Measurements from ENCODE around the gene EMILIN3.

Gene EMILIN3

GRCh38 chr20:41349943-41350342, 16.7 kb downstream of the EMILIN3 start:
- Histone ChIP-seq H3K4me3 (ENCODE audit: low read length) (no peak overlapping the region), H3K9me3 (replicated peaks; ENCODE audit: low read length) (no peaks in the 10 kb centered on the region), H3K36me3 (ENCODE audit: insufficient read depth, low read length) (peaks cover 35% of the 10 kb centered on the region), H3K4me1 (ENCODE audit: control insufficient read depth, insufficient read depth, low read length) (no peaks in the 10 kb centered on the region), H3K27me3 (ENCODE audit: control insufficient read depth, insufficient read depth, low read length) (no peaks in the 10 kb centered on the region), H3K9ac (ENCODE audit: low read depth, low read length) (no peak overlapping the region), H3K4me2 (ENCODE audit: low read length) (no peak overlapping the region)

- Histone ChIP-seq H3K4me3 (ENCODE audit: low read length) (no peak overlapping the region), H3K4me2 (ENCODE audit: low read length) (no peak overlapping the region), H3K4me1 (ENCODE audit: control insufficient read depth, insufficient read depth, low read length) (no peaks in the 10 kb centered on the region), H3K27me3 (ENCODE audit: control insufficient read depth, insufficient read depth, low read length) (no peaks in the 10 kb centered on the region), H3K36me3 (ENCODE audit: insufficient read depth, low read length) (peaks cover 35% of the 10 kb centered on the region), H3K9me3 (replicated peaks; ENCODE audit: low read length) (no peaks in the 10 kb centered on the region), H3K9ac (ENCODE audit: low read depth, low read length) (no peak overlapping the region)
Observed at GRCh38 chr20:41349266-41349665, 17.4 kb downstream of the EMILIN3 start.

GRCh38 chr20:41348430-41349172, 18.0 kb downstream of the EMILIN3 start:
- H3K36me3 ChIP-seq (ENCODE audit: insufficient read depth, low read length): peaks cover 31% of the 10 kb centered on the region
- no peaks in the 10 kb centered on the region for H3K27me3 ChIP-seq (ENCODE audit: control insufficient read depth, insufficient read depth, low read length)
- no peak overlapping the region for H3K4me3 ChIP-seq (ENCODE audit: low read length)
- no peaks in the 10 kb centered on the region for H3K9me3 ChIP-seq (replicated peaks; ENCODE audit: low read length)
- H3K4me1 ChIP-seq (ENCODE audit: control insufficient read depth, insufficient read depth, low read length): no peaks in the 10 kb centered on the region
- H3K9ac ChIP-seq (ENCODE audit: low read depth, low read length): no peak overlapping the region
- no peak overlapping the region for H3K4me2 ChIP-seq (ENCODE audit: low read length)

- Histone ChIP-seq H3K36me3 (ENCODE audit: insufficient read depth, low read length) (peaks cover 31% of the 10 kb centered on the region), H3K4me3 (ENCODE audit: low read length) (no peak overlapping the region), H3K9ac (ENCODE audit: low read depth, low read length) (no peak overlapping the region), H3K4me1 (ENCODE audit: control insufficient read depth, insufficient read depth, low read length) (no peaks in the 10 kb centered on the region), H3K27me3 (ENCODE audit: control insufficient read depth, insufficient read depth, low read length) (no peaks in the 10 kb centered on the region), H3K9me3 (replicated peaks; ENCODE audit: low read length) (no peaks in the 10 kb centered on the region), H3K4me2 (ENCODE audit: low read length) (no peak overlapping the region)
Observed at GRCh38 chr20:41347523-41348429, 18.8 kb downstream of the EMILIN3 start.

- H3K4me3 ChIP-seq (ENCODE audit: low read length): no peak overlapping the region
- H3K27me3 ChIP-seq (ENCODE audit: control insufficient read depth, insufficient read depth, low read length): no peaks in the 10 kb centered on the region
- peaks cover 17% of the 10 kb centered on the region for H3K36me3 ChIP-seq (ENCODE audit: insufficient read depth, low read length)
- H3K9ac ChIP-seq (ENCODE audit: low read depth, low read length): no peak overlapping the region
- H3K4me2 ChIP-seq (ENCODE audit: low read length): no peak overlapping the region
- H3K4me1 ChIP-seq (ENCODE audit: control insufficient read depth, insufficient read depth, low read length): peaks cover 12% of the 10 kb centered on the region
- no peaks in the 10 kb centered on the region for H3K9me3 ChIP-seq (replicated peaks; ENCODE audit: low read length)
Observed at GRCh38 chr20:41345729-41346067, 20.9 kb downstream of the EMILIN3 start.

GRCh38 chr20:41344938-41345728, 21.5 kb downstream of the EMILIN3 start:
- no peak overlapping the region for H3K4me3 ChIP-seq (ENCODE audit: low read length)

GRCh38 chr20:41344477-41344876, 22.1 kb downstream of the EMILIN3 start:
- H3K4me2 ChIP-seq (ENCODE audit: low read length): no peak overlapping the region
- peaks cover 21% of the 10 kb centered on the region for H3K4me1 ChIP-seq (ENCODE audit: control insufficient read depth, insufficient read depth, low read length)
- no peak overlapping the region for H3K9ac ChIP-seq (ENCODE audit: low read depth, low read length)
- H3K36me3 ChIP-seq (ENCODE audit: insufficient read depth, low read length): peaks cover 10% of the 10 kb centered on the region
- H3K9me3 ChIP-seq (replicated peaks; ENCODE audit: low read length): no peaks in the 10 kb centered on the region
- H3K4me3 ChIP-seq (ENCODE audit: low read length): no peak overlapping the region
- no peaks in the 10 kb centered on the region for H3K27me3 ChIP-seq (ENCODE audit: control insufficient read depth, insufficient read depth, low read length)

More at GRCh38 chr20:41344938-41345728, 21.5 kb downstream of the EMILIN3 start:
- Histone ChIP-seq H3K4me2 (ENCODE audit: low read length) (no peak overlapping the region), H3K4me1 (ENCODE audit: control insufficient read depth, insufficient read depth, low read length) (peaks cover 15% of the 10 kb centered on the region), H3K9ac (ENCODE audit: low read depth, low read length) (no peak overlapping the region), H3K9me3 (replicated peaks; ENCODE audit: low read length) (no peaks in the 10 kb centered on the region), H3K36me3 (ENCODE audit: insufficient read depth, low read length) (peaks cover 13% of the 10 kb centered on the region), H3K27me3 (ENCODE audit: control insufficient read depth, insufficient read depth, low read length) (no peaks in the 10 kb centered on the region)

GRCh38 chr20:41342474-41343464, 23.8 kb downstream of the EMILIN3 start:
- Histone ChIP-seq H3K4me2 (ENCODE audit: low read length) (peak overlapping the region; percentile 11), H3K9me3 (replicated peaks; ENCODE audit: low read length) (no peaks in the 10 kb centered on the region), H3K4me3 (ENCODE audit: low read length) (no peak overlapping the region), H3K27me3 (ENCODE audit: control insufficient read depth, insufficient read depth, low read length) (no peaks in the 10 kb centered on the region), H3K4me1 (ENCODE audit: control insufficient read depth, insufficient read depth, low read length) (peaks cover 28% of the 10 kb centered on the region), H3K36me3 (ENCODE audit: insufficient read depth, low read length) (no peaks in the 10 kb centered on the region), H3K9ac (ENCODE audit: low read depth, low read length) (no peak overlapping the region)

GRCh38 chr20:41340327-41341055, 26.1 kb downstream of the EMILIN3 start, which contains the start of gene LPIN3:
TSS of gene LPIN3 (plus strand) at chr20:41340821. CDS start at chr20:41345804, 4,983 bp downstream.
- Histone ChIP-seq H3K4me2 (ENCODE audit: low read length) (peak within 1 kb of the TSS; percentile 91), H3K9ac (ENCODE audit: low read depth, low read length) (peak within 1 kb of the TSS; percentile 75), H3K27me3 (ENCODE audit: control insufficient read depth, insufficient read depth, low read length) (no peaks in the 10 kb centered on the region), H3K4me1 (ENCODE audit: control insufficient read depth, insufficient read depth, low read length) (peaks cover 28% of the 10 kb centered on the region), H3K36me3 (ENCODE audit: insufficient read depth, low read length) (no peaks in the 10 kb centered on the region), H3K9me3 (replicated peaks; ENCODE audit: low read length) (no peaks in the 10 kb centered on the region), H3K4me3 (ENCODE audit: low read length) (peak within 1 kb of the TSS; percentile 71)

GRCh38 chr20:41339957-41340326, 26.7 kb downstream of the EMILIN3 start:
- H3K9me3 ChIP-seq (replicated peaks; ENCODE audit: low read length): no peaks in the 10 kb centered on the region
- peak overlapping the region; percentile 71 for H3K4me3 ChIP-seq (ENCODE audit: low read length)
- no peaks in the 10 kb centered on the region for H3K27me3 ChIP-seq (ENCODE audit: control insufficient read depth, insufficient read depth, low read length)
- peak overlapping the region; percentile 75 for H3K9ac ChIP-seq (ENCODE audit: low read depth, low read length)
- H3K4me2 ChIP-seq (ENCODE audit: low read length): peak overlapping the region; percentile 91
- no peaks in the 10 kb centered on the region for H3K36me3 ChIP-seq (ENCODE audit: insufficient read depth, low read length)
- peaks cover 28% of the 10 kb centered on the region for H3K4me1 ChIP-seq (ENCODE audit: control insufficient read depth, insufficient read depth, low read length)

Data from skeletal muscle satellite cell (primary cell).